Measurements from ENCODE around the gene CCT2. TPM values are rescaled to one million over a fixed set of nuclear protein-coding genes. Genes with fewer than 3 reads are reported as not detected.

Gene CCT2
- total RNA-seq, 1 experiment from 2014 or later: 345 TPM

- no peaks in the 10 kb centered on the region for H3K9me2 ChIP-seq (replicated peaks; ENCODE audit: low read length)
- intact Hi-C loops (cut with micrococcal nuclease): no loop called here
- no peaks in the 10 kb centered on the region for H3K9me3 ChIP-seq (ENCODE audit: low read length)
- CTCF ChIA-PET: no interaction called here
- H3K36me3 ChIP-seq (ENCODE audit: low read depth, low read length): peaks cover 4% of the 10 kb centered on the region; the same call in 1 of the 2 replicates
- H3K27ac ChIP-seq (ENCODE audit: low read length): no peak overlapping the region
- ATAC-seq (no peak), DNase-seq (no peak)
- H3K79me2 ChIP-seq (ENCODE audit: low read length): no peaks in the 10 kb centered on the region
- H2AFZ ChIP-seq (ENCODE audit: low read length): no peak overlapping the region
- peaks cover 10% of the 10 kb centered on the region for H3K4me1 ChIP-seq (ENCODE audit: insufficient read depth, low read length)
- H4K20me1 ChIP-seq (ENCODE audit: low read length): no peaks in the 10 kb centered on the region
- no TSS peak for BruUV-seq (replicated peaks)
- no peak for TF ChIP-seq EZH2 (IDR thresholded peaks at IDR 0.05; ENCODE audit: low read length, unreplicated experiment)
- TF ChIP-seq EZH2phosphoT487 (IDR thresholded peaks at IDR 0.05; ENCODE audit: borderline replicate concordance, low read length): no peak
- H3K4me3 ChIP-seq (ENCODE audit: low read length): no peak overlapping the region
- H3K9ac ChIP-seq (ENCODE audit: low read length): no peak overlapping the region
- H3K4me2 ChIP-seq (ENCODE audit: low read length): no peak overlapping the region
- H3K27me3 ChIP-seq (ENCODE audit: low read length): no peaks in the 10 kb centered on the region
- H3F3A ChIP-seq (ENCODE audit: low read length, unreplicated experiment): no peaks in the 10 kb centered on the region
- POLR2A ChIA-PET (ENCODE audit: unreplicated experiment): no interaction called here
Measured at GRCh38 chr12:69580074-69580473, 5.2 kb upstream of the CCT2 start.

- peaks cover 30% of the 10 kb centered on the region for H3K79me2 ChIP-seq (ENCODE audit: low read length)
- CTCF ChIA-PET: no interaction called here
- no peak overlapping the region for H3K9ac ChIP-seq (ENCODE audit: low read length)
- H3K4me1 ChIP-seq (ENCODE audit: insufficient read depth, low read length): peaks cover 10% of the 10 kb centered on the region
- no peaks in the 10 kb centered on the region for H3K27me3 ChIP-seq (ENCODE audit: low read length)
- peaks cover 23% of the 10 kb centered on the region for H4K20me1 ChIP-seq (ENCODE audit: low read length)
- H3K9me3 ChIP-seq (ENCODE audit: low read length): no peaks in the 10 kb centered on the region
- DNase-seq (peak; percentile 38), ATAC-seq (no peak)
- no peaks in the 10 kb centered on the region for H3K9me2 ChIP-seq (replicated peaks; ENCODE audit: low read length)
- BruUV-seq (replicated peaks): no TSS peak
- H3K4me2 ChIP-seq (ENCODE audit: low read length): no peak overlapping the region
- no peaks in the 10 kb centered on the region for H3F3A ChIP-seq (ENCODE audit: low read length, unreplicated experiment)
- H2AFZ ChIP-seq (ENCODE audit: low read length): no peak overlapping the region
- no peak overlapping the region for H3K27ac ChIP-seq (ENCODE audit: low read length)
- H3K4me3 ChIP-seq (ENCODE audit: low read length): no peak overlapping the region
- TF ChIP-seq EZH2phosphoT487 (IDR thresholded peaks at IDR 0.05; ENCODE audit: borderline replicate concordance, low read length) (no peak), CTCF (conservative IDR thresholded peaks at IDR 0.05; ENCODE audit: low read depth, low read length) (0 out of 2 replicates have a peak, but pooled peaks have one; percentile 15)
- peaks cover 18% of the 10 kb centered on the region for H3K36me3 ChIP-seq (ENCODE audit: low read depth, low read length)
- POLR2A ChIA-PET (ENCODE audit: unreplicated experiment): no interaction called here
- intact Hi-C loops (cut with micrococcal nuclease): no loop called here
Measured at GRCh38 chr12:69583203-69583602, 2.1 kb upstream of the CCT2 start.

- no peak overlapping the region for H2AFZ ChIP-seq (ENCODE audit: low read length)
Measured at GRCh38 chr12:69588527-69588926, 3.3 kb downstream of the CCT2 start.

More at GRCh38 chr12:69588527-69588926, 3.3 kb downstream of the CCT2 start:
- BruUV-seq (replicated peaks): no TSS peak
- peaks cover 68% of the 10 kb centered on the region for H3K79me2 ChIP-seq (ENCODE audit: low read length)
- no peaks in the 10 kb centered on the region for H3K9me2 ChIP-seq (replicated peaks; ENCODE audit: low read length)
- peaks cover 3% of the 10 kb centered on the region for H3K4me1 ChIP-seq (ENCODE audit: insufficient read depth, low read length)
- peaks cover 34% of the 10 kb centered on the region for H4K20me1 ChIP-seq (ENCODE audit: low read length)
- no peak overlapping the region for H3K4me2 ChIP-seq (ENCODE audit: low read length)
- ATAC-seq: no peak
- no peaks in the 10 kb centered on the region for H3K27me3 ChIP-seq (ENCODE audit: low read length)
- H3K9ac ChIP-seq (ENCODE audit: low read length): no peak overlapping the region
- no peak overlapping the region for H3K4me3 ChIP-seq (ENCODE audit: low read length)
- no peak for DNase-seq
- no peaks in the 10 kb centered on the region for H3F3A ChIP-seq (ENCODE audit: low read length, unreplicated experiment)
- intact Hi-C loops (cut with micrococcal nuclease): no loop called here
- H3K9me3 ChIP-seq (ENCODE audit: low read length): no peaks in the 10 kb centered on the region
- POLR2A ChIA-PET (ENCODE audit: unreplicated experiment): no interaction called here
- peaks cover 70% of the 10 kb centered on the region for H3K36me3 ChIP-seq (ENCODE audit: low read depth, low read length)
- no peak for TF ChIP-seq EZH2 (IDR thresholded peaks at IDR 0.05; ENCODE audit: low read length, unreplicated experiment)
- TF ChIP-seq EZH2phosphoT487 (IDR thresholded peaks at IDR 0.05; ENCODE audit: borderline replicate concordance, low read length): no peak
- TF ChIP-seq CTCF (conservative IDR thresholded peaks at IDR 0.05; ENCODE audit: low read depth, low read length): no peak
- no peak overlapping the region for H3K27ac ChIP-seq (ENCODE audit: low read length)
- CTCF ChIA-PET: no interaction called here
